Nephron progenitor cell (in vitro differentiated cells): ENCODE data around the gene ARL4D.

Experiments used
- DNase-seq: peaks from one replicate; pipeline ENCODE4 v3.0.0; 2021
- H3K27ac Mint-ChIP-seq: 2 replicates; pipeline ENCODE4 v1.8.0; 2021; ENCODE audit warnings: mild to moderate bottlenecking, moderate library complexity, mixed read lengths
- H3K27me3 Mint-ChIP-seq: 2 replicates; pipeline ENCODE4 v1.8.0; 2021; ENCODE audit warnings: mild to moderate bottlenecking, low read depth, mixed read lengths; ENCODE audit not compliant: poor library complexity
- H3K36me3 Mint-ChIP-seq: 2 replicates; pipeline ENCODE4 v1.8.0; 2021; ENCODE audit warnings: low read depth, mixed read lengths
- H3K4me1 Mint-ChIP-seq: 2 replicates; pipeline ENCODE4 v1.8.0; 2021; ENCODE audit warnings: mixed read lengths
- H3K4me3 Mint-ChIP-seq: 2 replicates; pipeline ENCODE4 v1.8.0; 2021; ENCODE audit warnings: mild to moderate bottlenecking, moderate library complexity, mixed read lengths
- H3K9me3 Mint-ChIP-seq: 2 replicates; pipeline ENCODE4 v1.8.0; 2021; ENCODE audit warnings: mild to moderate bottlenecking, moderate library complexity, mixed read lengths
- CTCF ChIP-seq: fragments of 200-600 bp; sonication (generic); IDR thresholded peaks from 2 replicates; pipeline ENCODE4 v1.5.0; 2021; ENCODE audit warnings: antibody characterized with exemption

Gene ARL4D

GRCh38 chr17:43423777-43424455, 25.1 kb downstream of the ARL4D start:
- Mint-ChIP-seq H3K4me3 (no peak overlapping the region), H3K27ac (no peak overlapping the region), H3K27me3 (peaks cover 10% of the 10 kb centered on the region), H3K9me3 (no peaks in the 10 kb centered on the region), H3K4me1 (peaks cover 3% of the 10 kb centered on the region), H3K36me3 (no peaks in the 10 kb centered on the region)
- no peak for DNase-seq
- TF ChIP-seq CTCF: no peak

GRCh38 chr17:43427362-43428043, 28.7 kb downstream of the ARL4D start:
- Mint-ChIP-seq H3K27me3 (peaks cover 21% of the 10 kb centered on the region), H3K4me1 (peaks cover 17% of the 10 kb centered on the region), H3K4me3 (no peak overlapping the region), H3K27ac (no peak overlapping the region), H3K9me3 (no peaks in the 10 kb centered on the region), H3K36me3 (no peaks in the 10 kb centered on the region)
- DNase-seq: no peak
- no peak for TF ChIP-seq CTCF

- no peak for DNase-seq
- Mint-ChIP-seq H3K4me3 (no peak overlapping the region), H3K36me3 (no peaks in the 10 kb centered on the region), H3K9me3 (no peaks in the 10 kb centered on the region), H3K27ac (no peak overlapping the region), H3K27me3 (peaks cover 21% of the 10 kb centered on the region), H3K4me1 (peaks cover 17% of the 10 kb centered on the region)
- no peak for TF ChIP-seq CTCF
Measured at GRCh38 chr17:43428524-43428923, 29.7 kb downstream of the ARL4D start.

- peaks cover 14% of the 10 kb centered on the region for H3K27me3 Mint-ChIP-seq
- H3K4me3 Mint-ChIP-seq: no peak overlapping the region
- no peak overlapping the region for H3K27ac Mint-ChIP-seq
- no peaks in the 10 kb centered on the region for H3K9me3 Mint-ChIP-seq
- TF ChIP-seq CTCF: no peak
- H3K36me3 Mint-ChIP-seq: no peaks in the 10 kb centered on the region
- H3K4me1 Mint-ChIP-seq: peaks cover 17% of the 10 kb centered on the region
- no peak for DNase-seq
Measured at GRCh38 chr17:43430936-43431713, 32.3 kb downstream of the ARL4D start.

- no peak for TF ChIP-seq CTCF
- Mint-ChIP-seq H3K27ac (peak overlapping the region; percentile 21), H3K27me3 (peaks cover 14% of the 10 kb centered on the region), H3K9me3 (no peaks in the 10 kb centered on the region), H3K4me3 (no peak overlapping the region), H3K36me3 (no peaks in the 10 kb centered on the region), H3K4me1 (peaks cover 17% of the 10 kb centered on the region)
- DNase-seq: no peak
Measured at GRCh38 chr17:43431714-43432523, 33.1 kb downstream of the ARL4D start.
